ENCODE data around the gene SPG7.

The SPG7 gene

GRCh38 chr16:89602952-89603590, 94.9 kb downstream of the SPG7 start:
- no peak for DNase-seq

GRCh38 chr16:89604764-89605163, 96.6 kb downstream of the SPG7 start:
- no peak for DNase-seq

GRCh38 chr16:89605186-89605970, 97.2 kb downstream of the SPG7 start:
- DNase-seq = no peak

GRCh38 chr16:89606006-89606405, 97.8 kb downstream of the SPG7 start:
- no peak for DNase-seq
